ENCODE results near the gene PLCXD3.

The PLCXD3 gene

GRCh38 chr5:41371738-41372137 is 138.7 kb downstream of the PLCXD3 start:
- Histone ChIP-seq H3K36me3 (ENCODE audit: control insufficient read depth in 1 of 2, insufficient read depth in 2 of 2, low read length in 2 of 2) (no peaks in the 10 kb centered on the region), H3K27me3 (ENCODE audit: low read depth, low read length) (no peaks in the 10 kb centered on the region), H3K4me3 (ENCODE audit: low read depth in 1 of 2, low read length in 2 of 2) (no peak overlapping the region), H3K4me1 (ENCODE audit: control insufficient read depth in 1 of 2, insufficient read depth in 2 of 2, low read length in 2 of 2) (no peaks in the 10 kb centered on the region), H3K27ac (ENCODE audit: low read length) (no peak overlapping the region), H3K9me3 (ENCODE audit: control insufficient read depth in 1 of 2, low read length in 2 of 2) (no peaks in the 10 kb centered on the region)

DNA sequence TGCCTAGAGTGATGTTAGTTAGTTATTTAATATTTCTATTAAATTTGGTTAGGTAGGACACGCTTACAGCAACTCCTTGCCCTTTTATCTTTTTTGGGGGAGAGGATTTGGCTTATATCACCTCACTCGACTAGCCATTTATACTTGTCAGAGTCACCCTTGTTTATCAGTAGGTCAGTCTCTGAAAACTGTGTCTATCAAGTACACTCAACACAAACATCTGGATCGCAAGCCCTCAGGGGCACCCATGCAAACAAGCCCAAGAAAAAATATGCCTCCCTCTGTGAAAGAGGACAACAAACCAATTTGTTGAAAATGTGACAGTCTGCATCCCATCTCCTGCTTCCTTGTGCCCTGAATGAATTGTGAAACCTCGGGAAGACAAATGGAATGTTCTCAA is 139.9 kb downstream of the PLCXD3 start:
- H3K27ac ChIP-seq (ENCODE audit: low read length): no peak overlapping the region
- H3K4me1 ChIP-seq (ENCODE audit: control insufficient read depth in 1 of 2, insufficient read depth in 2 of 2, low read length in 2 of 2): no peaks in the 10 kb centered on the region
- H3K4me3 ChIP-seq (ENCODE audit: low read depth in 1 of 2, low read length in 2 of 2): no peak overlapping the region
- no peaks in the 10 kb centered on the region for H3K27me3 ChIP-seq (ENCODE audit: low read depth, low read length)
- H3K36me3 ChIP-seq (ENCODE audit: control insufficient read depth in 1 of 2, insufficient read depth in 2 of 2, low read length in 2 of 2): no peaks in the 10 kb centered on the region
- no peaks in the 10 kb centered on the region for H3K9me3 ChIP-seq (ENCODE audit: control insufficient read depth in 1 of 2, low read length in 2 of 2)

- no peak overlapping the region for H3K27ac ChIP-seq (ENCODE audit: low read length)
- H3K4me3 ChIP-seq (ENCODE audit: low read depth in 1 of 2, low read length in 2 of 2): no peak overlapping the region
- no peaks in the 10 kb centered on the region for H3K27me3 ChIP-seq (ENCODE audit: low read depth, low read length)
- H3K9me3 ChIP-seq (ENCODE audit: control insufficient read depth in 1 of 2, low read length in 2 of 2): no peaks in the 10 kb centered on the region
- H3K4me1 ChIP-seq (ENCODE audit: control insufficient read depth in 1 of 2, insufficient read depth in 2 of 2, low read length in 2 of 2): no peaks in the 10 kb centered on the region
- no peaks in the 10 kb centered on the region for H3K36me3 ChIP-seq (ENCODE audit: control insufficient read depth in 1 of 2, insufficient read depth in 2 of 2, low read length in 2 of 2)
Measured at GRCh38 chr5:41369799-41370198, 140.6 kb downstream of the PLCXD3 start.

GRCh38 chr5:41368158-41368557 is 142.2 kb downstream of the PLCXD3 start:
- Histone ChIP-seq H3K27me3 (ENCODE audit: low read depth, low read length) (no peaks in the 10 kb centered on the region), H3K27ac (ENCODE audit: low read length) (no peak overlapping the region), H3K4me1 (ENCODE audit: control insufficient read depth in 1 of 2, insufficient read depth in 2 of 2, low read length in 2 of 2) (peaks cover 0 to 4% of the 10 kb centered on the region in 2 donors), H3K4me3 (ENCODE audit: low read depth in 1 of 2, low read length in 2 of 2) (no peak overlapping the region), H3K36me3 (ENCODE audit: control insufficient read depth in 1 of 2, insufficient read depth in 2 of 2, low read length in 2 of 2) (no peaks in the 10 kb centered on the region), H3K9me3 (ENCODE audit: control insufficient read depth in 1 of 2, low read length in 2 of 2) (no peaks in the 10 kb centered on the region)

- Histone ChIP-seq H3K4me1 (ENCODE audit: control insufficient read depth in 1 of 2, insufficient read depth in 2 of 2, low read length in 2 of 2) (peaks cover 0 to 4% of the 10 kb centered on the region in 2 donors), H3K36me3 (ENCODE audit: control insufficient read depth in 1 of 2, insufficient read depth in 2 of 2, low read length in 2 of 2) (no peaks in the 10 kb centered on the region), H3K27ac (ENCODE audit: low read length) (no peak overlapping the region), H3K4me3 (ENCODE audit: low read depth in 1 of 2, low read length in 2 of 2) (no peak overlapping the region), H3K9me3 (ENCODE audit: control insufficient read depth in 1 of 2, low read length in 2 of 2) (no peaks in the 10 kb centered on the region), H3K27me3 (ENCODE audit: low read depth, low read length) (no peaks in the 10 kb centered on the region)
Measured at GRCh38 chr5:41365369-41365768, 145.0 kb downstream of the PLCXD3 start.

GRCh38 chr5:41364346-41364745 is 146.1 kb downstream of the PLCXD3 start:
- Histone ChIP-seq H3K9me3 (ENCODE audit: control insufficient read depth in 1 of 2, low read length in 2 of 2) (no peaks in the 10 kb centered on the region), H3K27ac (ENCODE audit: low read length) (no peak overlapping the region), H3K27me3 (ENCODE audit: low read depth, low read length) (no peaks in the 10 kb centered on the region), H3K36me3 (ENCODE audit: control insufficient read depth in 1 of 2, insufficient read depth in 2 of 2, low read length in 2 of 2) (no peaks in the 10 kb centered on the region), H3K4me1 (ENCODE audit: control insufficient read depth in 1 of 2, insufficient read depth in 2 of 2, low read length in 2 of 2) (peaks cover 0 to 4% of the 10 kb centered on the region in 2 donors), H3K4me3 (ENCODE audit: low read depth in 1 of 2, low read length in 2 of 2) (no peak overlapping the region)

GRCh38 chr5:41363343-41363986 is 146.9 kb downstream of the PLCXD3 start:
- Histone ChIP-seq H3K36me3 (ENCODE audit: control insufficient read depth in 1 of 2, insufficient read depth in 2 of 2, low read length in 2 of 2) (no peaks in the 10 kb centered on the region), H3K4me3 (ENCODE audit: low read depth in 1 of 2, low read length in 2 of 2) (no peak overlapping the region), H3K9me3 (ENCODE audit: control insufficient read depth in 1 of 2, low read length in 2 of 2) (no peaks in the 10 kb centered on the region), H3K27ac (ENCODE audit: low read length) (no peak overlapping the region), H3K27me3 (ENCODE audit: low read depth, low read length) (no peaks in the 10 kb centered on the region), H3K4me1 (ENCODE audit: control insufficient read depth in 1 of 2, insufficient read depth in 2 of 2, low read length in 2 of 2) (peaks cover 0 to 4% of the 10 kb centered on the region in 2 donors)

DNA sequence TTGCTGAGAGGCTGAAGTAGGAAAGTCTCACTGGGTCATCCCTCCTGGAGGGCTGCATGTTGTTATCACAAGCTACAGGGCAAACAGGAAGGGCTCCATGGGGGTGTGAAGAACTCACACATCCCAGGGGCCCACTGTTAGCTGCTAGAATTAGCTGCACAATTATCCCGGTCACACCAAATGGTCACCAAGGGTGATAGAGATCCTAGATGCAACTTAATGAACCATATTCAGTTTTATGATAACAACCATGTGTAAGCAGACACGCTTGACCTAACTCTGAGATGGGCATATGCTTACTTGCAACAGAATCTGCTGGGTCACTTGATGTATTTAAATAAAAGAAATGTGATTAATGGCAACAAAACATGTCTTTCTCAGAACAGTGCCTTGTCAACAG is 153.6 kb downstream of the PLCXD3 start:
- no peak overlapping the region for H3K4me3 ChIP-seq (ENCODE audit: low read depth in 1 of 2, low read length in 2 of 2)
- H3K27me3 ChIP-seq (ENCODE audit: low read depth, low read length): no peaks in the 10 kb centered on the region
- H3K36me3 ChIP-seq (ENCODE audit: control insufficient read depth in 1 of 2, insufficient read depth in 2 of 2, low read length in 2 of 2): no peaks in the 10 kb centered on the region
- H3K4me1 ChIP-seq (ENCODE audit: control insufficient read depth in 1 of 2, insufficient read depth in 2 of 2, low read length in 2 of 2): no peaks in the 10 kb centered on the region
- H3K27ac ChIP-seq (ENCODE audit: low read length): no peak overlapping the region
- no peaks in the 10 kb centered on the region for H3K9me3 ChIP-seq (ENCODE audit: control insufficient read depth in 1 of 2, low read length in 2 of 2)

DNA sequence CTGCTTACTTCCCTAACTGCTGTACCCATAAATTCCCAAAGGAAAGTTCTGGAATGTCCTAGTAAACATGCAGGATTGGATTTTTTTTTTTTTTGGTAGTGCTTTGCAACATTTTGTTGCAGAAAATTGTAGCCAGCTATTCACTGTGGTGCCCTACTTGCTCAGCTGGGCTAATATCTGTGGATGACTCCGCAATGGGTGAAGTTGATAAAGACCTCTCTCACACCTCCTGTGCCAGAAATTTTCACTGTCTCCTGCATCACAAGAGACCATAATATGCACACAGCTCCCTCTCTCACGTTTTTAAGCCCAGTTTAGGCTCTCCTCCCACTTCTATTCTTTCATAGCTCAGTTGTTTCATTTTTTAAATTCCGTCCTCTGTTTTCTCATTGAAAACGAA is 160.6 kb downstream of the PLCXD3 start:
- no peaks in the 10 kb centered on the region for H3K4me1 ChIP-seq (ENCODE audit: control insufficient read depth in 1 of 2, insufficient read depth in 2 of 2, low read length in 2 of 2)
- no peak overlapping the region for H3K4me3 ChIP-seq (ENCODE audit: low read depth in 1 of 2, low read length in 2 of 2)
- H3K36me3 ChIP-seq (ENCODE audit: control insufficient read depth in 1 of 2, insufficient read depth in 2 of 2, low read length in 2 of 2): no peaks in the 10 kb centered on the region
- H3K27ac ChIP-seq (ENCODE audit: low read length): no peak overlapping the region
- H3K27me3 ChIP-seq (ENCODE audit: low read depth, low read length): no peaks in the 10 kb centered on the region
- H3K9me3 ChIP-seq (ENCODE audit: control insufficient read depth in 1 of 2, low read length in 2 of 2): no peaks in the 10 kb centered on the region

GRCh38 chr5:41347569-41347968 is 162.8 kb downstream of the PLCXD3 start:
- Histone ChIP-seq H3K36me3 (ENCODE audit: control insufficient read depth in 1 of 2, insufficient read depth in 2 of 2, low read length in 2 of 2) (no peaks in the 10 kb centered on the region), H3K4me3 (ENCODE audit: low read depth in 1 of 2, low read length in 2 of 2) (no peak overlapping the region), H3K27ac (ENCODE audit: low read length) (no peak overlapping the region), H3K27me3 (ENCODE audit: low read depth, low read length) (no peaks in the 10 kb centered on the region), H3K9me3 (ENCODE audit: control insufficient read depth in 1 of 2, low read length in 2 of 2) (no peaks in the 10 kb centered on the region), H3K4me1 (ENCODE audit: control insufficient read depth in 1 of 2, insufficient read depth in 2 of 2, low read length in 2 of 2) (no peaks in the 10 kb centered on the region)

GRCh38 chr5:41346609-41347008 is 163.8 kb downstream of the PLCXD3 start:
- Histone ChIP-seq H3K4me3 (ENCODE audit: low read depth in 1 of 2, low read length in 2 of 2) (no peak overlapping the region), H3K27me3 (ENCODE audit: low read depth, low read length) (no peaks in the 10 kb centered on the region), H3K9me3 (ENCODE audit: control insufficient read depth in 1 of 2, low read length in 2 of 2) (no peaks in the 10 kb centered on the region), H3K36me3 (ENCODE audit: control insufficient read depth in 1 of 2, insufficient read depth in 2 of 2, low read length in 2 of 2) (no peaks in the 10 kb centered on the region), H3K4me1 (ENCODE audit: control insufficient read depth in 1 of 2, insufficient read depth in 2 of 2, low read length in 2 of 2) (no peaks in the 10 kb centered on the region), H3K27ac (ENCODE audit: low read length) (no peak overlapping the region)

DNA sequence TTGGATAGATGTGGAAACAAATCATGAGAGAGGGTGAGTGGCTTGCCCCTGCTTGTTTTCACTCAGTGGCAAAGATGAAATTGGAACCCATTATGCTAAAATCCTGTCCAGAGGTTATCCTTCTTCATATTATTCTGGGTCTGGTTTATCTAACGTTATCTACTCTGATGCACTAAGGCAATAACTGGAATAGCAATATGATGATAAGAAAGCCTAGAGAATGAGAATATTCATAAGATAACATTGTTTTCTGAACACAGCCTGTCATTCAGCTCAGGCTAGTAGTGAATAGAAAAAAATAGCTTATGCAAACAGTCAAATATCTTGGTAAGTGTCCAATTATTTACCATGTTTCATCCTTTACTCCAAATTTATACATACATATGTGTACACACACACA is 165.1 kb downstream of the PLCXD3 start:
- H3K27ac ChIP-seq (ENCODE audit: low read length): no peak overlapping the region
- no peak overlapping the region for H3K4me3 ChIP-seq (ENCODE audit: low read depth in 1 of 2, low read length in 2 of 2)
- H3K36me3 ChIP-seq (ENCODE audit: control insufficient read depth in 1 of 2, insufficient read depth in 2 of 2, low read length in 2 of 2): no peaks in the 10 kb centered on the region
- no peaks in the 10 kb centered on the region for H3K4me1 ChIP-seq (ENCODE audit: control insufficient read depth in 1 of 2, insufficient read depth in 2 of 2, low read length in 2 of 2)
- no peaks in the 10 kb centered on the region for H3K27me3 ChIP-seq (ENCODE audit: low read depth, low read length)
- H3K9me3 ChIP-seq (ENCODE audit: control insufficient read depth in 1 of 2, low read length in 2 of 2): no peaks in the 10 kb centered on the region

Data from muscle layer of duodenum (tissue), 2 donors.